ENCODE results near the gene MYO18A.
A peak's percentile ranks its signal among the peaks of the same experiment; 100 is the strongest.

MYO18A gene

GRCh38 chr17:29124925-29125273, 55.3 kb downstream of the MYO18A start:
- no peak for DNase-seq

GRCh38 chr17:29124135-29124924, 55.9 kb downstream of the MYO18A start:
- peak in 21 of 51 donors; percentile 13 to 55 (median 26) for DNase-seq

- DNase-seq: no peak
Observed at GRCh38 chr17:29123111-29123510, 57.1 kb downstream of the MYO18A start.

DNA sequence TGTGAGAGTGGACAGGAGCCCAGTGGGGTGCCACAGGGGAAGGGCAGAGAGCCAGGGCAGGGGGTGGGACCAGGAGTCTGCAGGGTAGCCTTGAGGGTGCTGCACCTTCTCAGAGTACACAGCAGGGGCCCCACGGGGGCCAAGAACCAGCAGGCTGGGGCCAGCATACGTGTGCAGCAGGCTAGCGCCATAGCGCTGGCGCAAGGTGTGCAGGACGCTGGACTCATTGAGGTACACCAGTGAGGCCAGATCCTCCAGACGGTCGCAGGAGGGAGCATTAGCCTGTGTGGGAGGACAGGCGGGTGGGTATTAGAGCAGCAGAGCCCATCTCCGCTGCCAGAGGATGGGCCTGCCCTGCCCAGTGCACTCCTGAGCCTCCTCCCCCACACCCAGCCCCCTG, 58.8 kb downstream of the MYO18A start:
- DNase-seq: no peak

DNA sequence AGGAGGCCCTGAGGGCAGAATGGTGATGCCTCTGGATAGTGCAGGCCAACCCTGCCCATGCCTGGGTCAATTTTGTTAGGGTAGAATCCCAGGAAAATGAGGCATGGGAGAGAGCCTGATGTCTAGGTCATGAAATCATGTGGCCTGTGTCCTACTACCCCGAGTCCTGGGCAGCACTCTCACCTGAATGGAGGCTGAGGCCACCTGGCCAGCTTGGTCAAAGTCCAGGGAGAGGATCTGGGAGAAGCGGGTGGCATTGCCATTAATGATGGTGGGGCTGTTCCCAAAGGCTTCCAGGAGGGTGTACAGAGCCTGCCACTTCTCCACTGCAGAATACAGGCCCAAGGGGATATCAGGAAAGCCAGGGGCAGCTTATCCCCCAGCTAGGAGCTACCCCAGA, 59.8 kb downstream of the MYO18A start:
- DNase-seq: no peak

- no peak for DNase-seq
Observed at GRCh38 chr17:29119265-29119664, 60.9 kb downstream of the MYO18A start.

DNA sequence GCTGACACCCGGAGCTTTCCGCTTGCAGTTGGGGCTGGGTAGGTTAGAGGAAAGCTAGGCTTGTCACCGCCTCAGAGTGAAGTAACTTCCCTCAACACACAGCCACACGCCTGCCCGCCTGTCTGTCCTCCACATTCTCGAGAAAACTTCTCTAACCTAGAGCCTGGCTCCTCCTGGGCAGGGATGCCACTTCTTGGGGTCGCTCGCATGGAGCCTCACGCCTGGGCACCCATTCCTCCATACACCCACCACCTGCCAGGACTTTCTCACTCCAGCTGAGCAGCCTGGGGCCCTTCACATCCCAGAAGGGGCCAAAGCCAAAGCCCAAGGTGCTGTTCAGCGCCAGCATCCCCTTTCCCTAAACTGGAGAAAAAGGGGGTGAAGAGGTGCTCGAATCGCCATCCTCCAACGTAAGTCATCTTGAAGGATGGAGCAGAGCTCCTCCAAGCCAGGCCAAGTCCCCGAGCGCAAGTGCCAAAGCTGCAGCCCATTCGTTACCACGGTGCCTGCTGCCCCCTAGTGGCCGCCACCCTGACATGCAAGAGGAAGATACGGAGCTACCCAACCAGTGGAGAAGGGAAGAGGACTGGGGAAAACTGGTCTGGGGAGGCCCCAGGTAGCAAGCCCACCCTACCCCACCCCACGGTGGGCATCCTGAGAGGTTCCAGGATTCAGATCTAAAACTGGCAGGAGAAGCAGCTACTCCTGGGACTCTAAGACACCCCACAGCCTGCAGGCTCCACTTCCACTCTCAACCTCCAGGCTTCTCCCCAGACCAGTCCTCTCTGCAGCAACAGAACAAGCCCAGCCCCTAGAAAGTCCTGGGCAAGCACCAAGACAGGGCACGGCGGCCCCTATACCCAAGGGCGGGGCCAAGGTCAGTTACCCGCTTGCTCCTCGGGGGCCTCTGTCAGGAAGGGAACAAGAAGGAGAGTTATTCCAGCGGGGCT, 63.1 kb downstream of the MYO18A start:
- DNase-seq: peak in 47 of 51 donors; percentile 16 to 86 (median 59)

DNA sequence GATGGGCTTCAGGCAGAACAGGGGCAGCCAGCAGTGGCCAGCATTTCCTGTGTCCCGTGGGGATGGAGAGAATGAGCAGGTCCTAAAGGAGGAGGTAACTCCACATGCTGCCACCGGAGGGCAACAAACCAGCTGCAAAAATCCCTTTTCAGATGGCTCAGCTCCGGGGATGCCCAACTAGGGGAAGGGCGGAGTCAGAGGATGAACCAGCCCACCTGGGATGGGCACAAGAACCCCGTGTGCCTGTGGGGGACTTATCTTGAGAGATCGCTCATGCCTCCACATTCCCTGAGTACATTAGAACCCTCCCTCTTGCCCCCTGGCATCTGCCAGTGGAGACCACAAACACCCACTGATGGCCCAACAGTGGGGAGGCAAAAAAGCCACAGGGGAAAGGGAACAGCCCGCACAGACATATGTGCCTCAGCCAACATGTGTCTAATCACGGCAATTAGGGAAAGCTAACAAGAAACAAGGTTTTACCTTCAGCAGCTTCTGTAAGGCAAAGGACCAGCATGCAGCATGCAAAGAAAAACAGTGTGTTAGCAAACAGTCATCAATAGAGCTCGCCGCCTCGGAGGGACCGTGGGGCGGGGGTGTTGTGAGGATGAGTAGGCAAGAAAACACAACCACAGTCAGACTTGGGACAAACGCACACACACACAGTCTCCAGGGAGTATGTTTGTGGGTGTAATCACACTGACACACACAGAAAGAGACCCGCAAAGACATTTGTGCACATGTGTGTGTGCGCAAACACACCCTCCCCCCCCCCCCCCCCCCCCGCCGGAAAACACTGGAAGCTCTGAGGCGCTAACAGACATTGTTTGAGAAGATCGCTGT, 64.0 kb downstream of the MYO18A start:
- peak in 14 of 51 donors; percentile 6 to 74 (median 28) for DNase-seq

DNA sequence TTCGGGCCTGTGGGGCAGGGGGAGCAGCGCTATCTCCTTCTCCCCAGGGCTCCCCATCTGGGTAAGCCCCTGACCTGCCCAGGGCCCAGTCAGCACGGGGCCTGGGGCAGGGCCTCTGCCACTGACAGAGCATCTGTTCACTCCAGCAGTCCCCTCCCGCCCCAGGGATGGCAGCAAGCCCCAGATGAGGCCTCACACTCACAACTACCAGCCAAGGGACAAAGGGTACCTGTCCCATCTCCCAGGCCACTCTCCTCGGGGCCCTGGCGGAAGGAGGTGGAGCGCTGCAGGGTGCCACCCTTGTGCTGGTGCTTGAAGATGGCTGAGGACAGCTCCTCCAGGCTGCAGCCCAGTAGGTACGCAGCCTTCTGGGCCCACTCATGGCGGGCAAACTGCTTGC, 64.8 kb downstream of the MYO18A start:
- no peak for DNase-seq

DNA sequence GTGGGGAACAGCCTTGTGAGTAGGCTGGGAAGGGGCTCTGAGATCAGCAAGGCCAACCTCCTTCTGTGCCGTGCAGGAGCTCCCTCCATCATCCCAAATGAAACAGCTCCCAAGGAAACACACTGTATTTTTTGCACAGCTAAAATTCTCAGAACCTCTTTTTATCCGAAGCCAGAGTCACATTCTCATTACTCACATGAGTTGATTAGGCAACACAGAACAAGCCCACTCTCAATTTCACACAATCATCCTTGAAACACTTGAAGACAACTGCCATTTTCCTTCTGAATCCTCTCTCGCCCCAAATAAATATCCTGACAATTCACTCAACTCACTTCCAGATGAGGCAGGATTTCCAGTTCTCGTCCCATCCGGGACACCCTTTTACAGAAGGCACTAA, 66.1 kb downstream of the MYO18A start:
- DNase-seq: no peak

DNA sequence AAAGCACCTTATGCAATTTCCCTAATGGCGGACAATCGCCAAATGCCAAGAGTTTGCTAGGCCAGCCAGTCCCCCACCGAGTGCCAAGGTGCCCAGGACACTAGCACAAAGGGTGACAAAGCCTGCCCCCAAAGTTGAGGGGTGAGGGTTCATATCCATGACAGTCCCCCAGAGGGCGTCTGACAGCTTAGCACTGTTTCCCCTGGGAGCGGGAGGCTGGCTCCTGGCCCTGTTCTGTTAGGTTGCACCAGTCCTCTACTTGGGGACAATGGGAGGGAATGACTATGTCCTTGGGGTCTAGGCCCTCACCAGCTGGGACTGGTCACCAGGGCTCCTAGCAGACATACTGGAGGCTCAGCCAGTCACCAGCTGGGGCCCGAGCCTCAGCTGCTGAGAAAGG, 66.9 kb downstream of the MYO18A start:
- peak in 1 of 51 donors; percentile 11 for DNase-seq

DNA sequence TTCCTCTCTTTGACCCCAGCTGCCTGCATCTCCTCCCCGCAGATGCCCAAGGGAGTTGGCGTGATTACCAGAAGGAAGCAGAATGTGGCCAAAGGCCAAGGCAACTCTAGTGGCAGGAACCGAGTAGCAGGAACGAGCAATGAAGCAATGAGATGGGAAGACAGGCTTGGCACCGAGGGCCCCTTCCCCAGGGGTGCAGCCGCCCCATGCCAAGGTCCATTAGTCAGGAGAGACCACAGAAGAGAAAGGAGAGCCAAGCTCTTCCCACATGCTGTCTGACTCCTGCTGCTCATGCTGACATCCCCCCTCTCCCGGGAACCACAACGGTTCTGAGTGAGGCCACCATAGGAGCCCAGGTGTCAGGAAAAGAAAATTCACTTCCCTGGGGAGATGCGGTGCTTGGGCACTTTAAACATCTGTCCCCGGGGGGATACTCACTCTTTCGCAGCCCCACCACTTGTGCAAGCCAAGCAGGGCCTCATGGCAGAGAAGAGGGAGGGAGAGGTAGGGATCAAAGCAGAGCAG, 67.4 kb downstream of the MYO18A start:
- peak in 25 of 51 donors; percentile 8 to 53 (median 26) for DNase-seq

DNA sequence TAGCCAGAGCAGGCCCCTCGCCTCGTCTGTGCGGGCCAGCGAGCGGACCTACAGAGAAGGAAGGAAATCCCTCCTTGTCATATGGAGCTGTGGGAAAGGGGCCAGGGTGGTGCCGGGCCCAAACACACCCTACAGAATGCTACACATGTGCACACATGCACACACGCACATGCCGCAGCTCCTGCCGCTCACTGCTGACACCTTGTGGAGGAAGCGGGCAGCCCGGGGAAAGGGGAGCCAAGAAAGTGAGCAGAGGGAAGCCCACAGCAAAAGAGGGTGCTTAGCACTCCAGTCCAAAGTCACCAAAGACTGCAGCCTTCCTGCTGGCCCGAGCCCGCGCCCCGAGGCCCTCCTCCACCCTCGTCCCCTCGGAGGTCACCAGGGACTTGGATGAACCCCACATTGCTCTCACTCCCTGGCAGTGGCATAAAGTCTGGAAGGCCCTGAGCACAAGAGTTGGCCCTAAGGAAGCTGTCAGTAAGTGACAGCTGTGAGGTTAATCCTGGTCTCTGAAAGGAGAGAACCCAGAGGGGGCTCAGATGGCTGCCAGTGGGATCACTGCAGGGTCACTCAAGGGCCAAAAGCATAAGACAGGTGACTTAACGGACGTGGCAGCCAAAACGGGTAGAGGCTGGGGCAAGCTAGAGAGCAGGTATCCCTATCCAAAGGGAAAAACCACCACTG, 68.2 kb downstream of the MYO18A start:
- DNase-seq: peak in 40 of 51 donors; percentile 9 to 77 (median 37)

DNA sequence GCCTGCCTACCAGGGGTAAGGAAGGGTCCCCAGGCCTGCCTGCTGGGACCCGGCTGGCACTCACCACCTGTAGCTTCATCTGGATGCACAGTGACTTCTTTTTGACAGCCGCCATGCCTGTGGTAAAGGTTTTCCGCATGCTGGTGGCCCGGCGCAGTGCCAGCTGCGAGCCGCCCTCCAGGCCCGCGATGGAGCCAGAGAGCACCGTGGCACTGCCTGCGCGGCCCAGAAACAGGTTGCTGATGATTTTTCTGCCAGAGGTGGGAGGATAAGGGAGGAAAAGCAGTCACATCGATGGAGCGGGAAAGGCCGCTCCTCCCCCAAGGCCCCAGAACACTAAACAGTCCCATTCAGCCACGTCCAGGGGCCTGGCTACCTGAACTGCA, 69.8 kb downstream of the MYO18A start:
- DNase-seq: no peak

DNA sequence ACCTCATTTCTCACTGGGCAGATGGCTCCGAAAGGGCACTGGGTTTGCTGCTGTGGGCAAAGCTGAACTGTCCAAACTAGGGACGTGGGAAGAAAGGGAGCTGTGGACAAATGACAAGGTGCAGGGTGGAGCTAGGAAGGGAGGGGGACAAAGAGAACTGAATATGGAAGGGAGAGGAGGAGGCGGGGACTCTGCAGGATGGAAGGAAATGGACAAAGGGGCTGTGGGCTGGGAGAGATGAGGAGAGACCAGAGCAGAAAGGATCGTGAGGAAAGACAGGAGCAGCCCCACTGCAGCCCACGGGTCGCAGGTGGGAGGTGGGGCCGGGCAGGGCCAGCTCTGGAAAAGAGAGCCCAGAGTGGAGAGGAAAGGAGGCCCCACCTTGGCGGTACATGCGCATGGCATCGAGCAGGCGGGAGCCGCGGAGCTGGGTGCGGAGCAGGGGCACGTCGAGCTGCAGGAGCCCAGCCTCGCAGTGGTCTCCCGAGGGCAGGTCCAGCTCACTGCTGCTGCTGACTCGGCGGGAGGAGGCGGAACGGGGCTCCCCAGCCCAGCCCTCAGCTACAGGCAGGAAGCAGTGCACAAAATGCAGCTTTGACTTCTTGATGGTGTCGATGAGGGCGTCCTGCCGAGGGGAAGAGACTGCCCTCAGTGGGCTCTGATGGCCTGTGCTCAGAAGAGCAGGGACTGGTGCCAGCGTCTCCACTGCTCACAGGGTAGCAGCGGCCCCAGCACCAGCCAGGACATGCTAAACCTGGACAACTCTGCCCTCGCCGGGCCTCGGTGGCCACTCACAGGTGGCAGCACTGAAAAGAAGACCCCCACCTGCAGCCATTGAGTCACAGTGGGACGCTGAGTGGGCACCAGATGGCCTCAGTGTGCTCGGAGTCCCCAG, 70.5 kb downstream of the MYO18A start:
- no peak for DNase-seq

- no peak for DNase-seq
Observed at GRCh38 chr17:29108823-29109476, 71.2 kb downstream of the MYO18A start.

- DNase-seq: no peak
Observed at GRCh38 chr17:29107933-29108822, 72.0 kb downstream of the MYO18A start.

- DNase-seq: peak in 3 of 51 donors; percentile 11 to 42 (median 27)
Observed at GRCh38 chr17:29107084-29107483, 73.1 kb downstream of the MYO18A start.
